MM.1S (cell line): ENCODE measurements around the gene VKORC1.

Experiments used
- CTCF ChIP-seq: fragments of 300-600 bp; sonication (generic); IDR thresholded peaks from 2 replicates; pipeline ENCODE4 v1.5.1; 2016; ENCODE audit warnings: antibody characterized with exemption, low read length, mixed read lengths
- EZH2 ChIP-seq: fragments of 300-600 bp; sonication (generic); optimal IDR thresholded peaks from 2 replicates; pipeline ENCODE3; 2017; ENCODE audit warnings: low read depth, mild to moderate bottlenecking, antibody characterized with exemption, low read length, mixed read lengths
- EZH2phosphoT487 ChIP-seq: fragments of 300-600 bp; sonication (generic); IDR thresholded peaks from 2 replicates; pipeline ENCODE4 v1.6.1; 2018; ENCODE audit warnings: antibody characterized with exemption, low read length

- TF ChIP-seq CTCF (no peak), EZH2 (no peak), EZH2phosphoT487 (no peak)
Measured at GRCh38 chr16:31074814-31075183, 19.8 kb downstream of the VKORC1 start.
